SK-N-SH treated with all-trans-retinoic acid at 6 μM for 48 hours (cell line): Measurements from ENCODE around the gene KRT71.

Experiments used
- ATAC-seq: fragments of 200-7000 bp; cut with Tn5 transposase; 3 replicates; pipeline ENCODE4 v1.9.1; 2020; ENCODE audit warnings: mild to moderate bottlenecking, moderate library complexity
- BACH2 ChIP-seq: fragments of 250-450 bp; sonication (Bioruptor Pico); IDR thresholded peaks from 2 replicates; pipeline ENCODE4 v1.9.0; 2021; ENCODE audit warnings: mild to moderate bottlenecking, borderline replicate concordance
- CSDC2 ChIP-seq: fragments of 250-450 bp; sonication (Bioruptor Pico); IDR thresholded peaks from 2 replicates; pipeline ENCODE4 v1.5.0; 2020; ENCODE audit warnings: mild to moderate bottlenecking, moderate library complexity
- ISL1 ChIP-seq: fragments of 250-450 bp; sonication (Bioruptor Pico); IDR thresholded peaks from 2 replicates; pipeline ENCODE4 v2.1.2; 2022; ENCODE audit warnings: mild to moderate bottlenecking, moderate library complexity
- PPARA ChIP-seq: fragments of 250-450 bp; sonication (Bioruptor Pico); IDR thresholded peaks from 2 replicates; pipeline ENCODE4 v1.5.0; 2020; ENCODE audit warnings: mild to moderate bottlenecking, borderline replicate concordance
- RARB ChIP-seq: fragments of 250-450 bp; sonication (Bioruptor Pico); IDR thresholded peaks from 2 replicates; pipeline ENCODE4 v1.8.0; 2021; ENCODE audit warnings: mild to moderate bottlenecking, moderate library complexity
- SNAI2 ChIP-seq: fragments of 250-450 bp; sonication (Bioruptor Pico); IDR thresholded peaks from 2 replicates; pipeline ENCODE4 v1.5.0; 2020; ENCODE audit warnings: mild to moderate bottlenecking, moderate library complexity
- TCF4 ChIP-seq: fragments of 250-450 bp; sonication (Bioruptor Pico); IDR thresholded peaks from 2 replicates; pipeline ENCODE4 v1.8.0; 2021; ENCODE audit warnings: mild to moderate bottlenecking, moderate library complexity, borderline replicate concordance
- TOX ChIP-seq: fragments of 250-450 bp; sonication (Bioruptor Pico); IDR thresholded peaks from 2 replicates; pipeline ENCODE4 v1.8.0; 2021; ENCODE audit warnings: mild to moderate bottlenecking, moderate library complexity, borderline replicate concordance
- ZC3H10 ChIP-seq: fragments of 250-450 bp; sonication (Bioruptor Pico); IDR thresholded peaks from 2 replicates; pipeline ENCODE4 v1.5.1; 2021; ENCODE audit warnings: mild to moderate bottlenecking, moderate library complexity
- ZFP30 ChIP-seq: fragments of 450-650 bp; formaldehyde crosslinking; IDR thresholded peaks from 2 replicates; pipeline ENCODE4 v1.5.0; 2022; ENCODE audit warnings: mild to moderate bottlenecking, moderate library complexity
- ZNF565 ChIP-seq: fragments of 450-650 bp; formaldehyde crosslinking; conservative IDR thresholded peaks from 2 replicates; pipeline ENCODE4 v1.5.0; 2020; ENCODE audit warnings: low read depth, mild to moderate bottlenecking, moderate library complexity
- ZNF70 ChIP-seq: fragments of 450-650 bp; formaldehyde crosslinking; IDR thresholded peaks from 2 replicates; pipeline ENCODE4 v1.5.0; 2020; ENCODE audit warnings: mild to moderate bottlenecking, moderate library complexity
- TF ChIP-seq, protein P1 (sequence below): fragments of 250-450 bp; sonication (Bioruptor Pico); IDR thresholded peaks from 2 replicates; pipeline ENCODE4 v1.5.1; 2021; ENCODE audit warnings: mild to moderate bottlenecking, moderate library complexity
- TF ChIP-seq, protein P2 (sequence below): fragments of 250-450 bp; sonication (Bioruptor Pico); IDR thresholded peaks from 2 replicates; pipeline ENCODE4 v1.5.1; 2020; ENCODE audit warnings: low read depth, mild to moderate bottlenecking, moderate library complexity
- TF ChIP-seq, protein P3 (sequence below): fragments of 250-450 bp; sonication (Bioruptor Pico); IDR thresholded peaks from 2 replicates; pipeline ENCODE4 v1.5.0; 2020; ENCODE audit warnings: mild to moderate bottlenecking, moderate library complexity
- TF ChIP-seq, protein P4 (sequence below): fragments of 250-450 bp; sonication (Bioruptor Pico); IDR thresholded peaks from 2 replicates; pipeline ENCODE4 v1.8.0; 2020; ENCODE audit warnings: mild to moderate bottlenecking, moderate library complexity, borderline replicate concordance

KRT71 gene

DNA sequence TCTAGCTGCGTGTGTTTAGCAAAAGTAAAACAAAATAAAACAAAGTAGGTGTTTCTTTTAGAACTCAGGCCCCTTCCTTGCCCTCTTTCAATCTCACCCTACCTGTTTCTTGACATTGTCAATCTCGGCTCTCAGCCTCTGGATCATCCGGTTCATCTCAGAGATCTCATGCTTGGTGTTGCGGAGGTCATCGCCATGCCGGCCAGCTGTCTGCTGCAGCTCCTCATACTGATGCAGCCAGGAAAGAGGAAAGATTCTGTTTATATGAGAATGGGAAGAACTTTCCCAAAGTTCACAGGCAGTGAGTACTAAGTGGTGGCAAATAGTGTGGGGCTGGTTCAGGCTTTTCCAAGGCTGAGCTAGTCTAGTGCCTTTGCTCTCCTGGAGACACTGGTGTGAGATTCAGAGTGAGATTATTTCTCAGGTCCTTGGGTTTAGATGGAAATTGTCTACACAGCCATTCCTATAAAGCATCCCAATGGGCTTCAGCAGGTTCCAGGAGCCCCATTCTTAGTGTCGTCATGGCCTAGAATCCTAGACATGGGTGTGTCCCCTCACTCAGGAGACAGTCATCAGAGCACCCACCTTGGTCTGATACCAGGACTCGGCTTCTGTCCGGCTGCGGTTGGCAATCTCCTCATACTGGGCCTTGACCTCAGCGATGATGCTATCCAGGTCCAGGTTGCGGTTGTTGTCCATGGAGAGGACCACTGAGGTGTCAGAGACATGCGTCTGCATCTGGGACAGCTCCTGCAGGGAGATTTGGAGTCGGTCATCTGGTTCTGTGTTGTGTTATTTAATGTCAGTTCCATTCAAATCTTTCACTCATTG, 35.7 kb downstream of the KRT71 start:
- no peak for ATAC-seq
- TF ChIP-seq ZNF70 (CRISPR knock-in tag) (no peak), TOX (CRISPR knock-in tag) (no peak), ZC3H10 (no peak), ZNF565 (CRISPR knock-in tag) (no peak), ZFP30 (CRISPR knock-in tag) (no peak), TCF4 (CRISPR knock-in tag) (no peak), SNAI2 (CRISPR knock-in tag) (no peak)
- TF ChIP-seq, protein P1, sequence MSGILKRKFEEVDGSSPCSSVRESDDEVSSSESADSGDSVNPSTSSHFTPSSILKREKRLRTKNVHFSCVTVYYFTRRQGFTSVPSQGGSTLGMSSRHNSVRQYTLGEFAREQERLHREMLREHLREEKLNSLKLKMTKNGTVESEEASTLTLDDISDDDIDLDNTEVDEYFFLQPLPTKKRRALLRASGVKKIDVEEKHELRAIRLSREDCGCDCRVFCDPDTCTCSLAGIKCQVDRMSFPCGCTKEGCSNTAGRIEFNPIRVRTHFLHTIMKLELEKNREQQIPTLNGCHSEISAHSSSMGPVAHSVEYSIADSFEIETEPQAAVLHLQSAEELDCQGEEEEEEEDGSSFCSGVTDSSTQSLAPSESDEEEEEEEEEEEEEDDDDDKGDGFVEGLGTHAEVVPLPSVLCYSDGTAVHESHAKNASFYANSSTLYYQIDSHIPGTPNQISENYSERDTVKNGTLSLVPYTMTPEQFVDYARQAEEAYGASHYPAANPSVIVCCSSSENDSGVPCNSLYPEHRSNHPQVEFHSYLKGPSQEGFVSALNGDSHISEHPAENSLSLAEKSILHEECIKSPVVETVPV: no peak
- TF ChIP-seq, protein P2, sequence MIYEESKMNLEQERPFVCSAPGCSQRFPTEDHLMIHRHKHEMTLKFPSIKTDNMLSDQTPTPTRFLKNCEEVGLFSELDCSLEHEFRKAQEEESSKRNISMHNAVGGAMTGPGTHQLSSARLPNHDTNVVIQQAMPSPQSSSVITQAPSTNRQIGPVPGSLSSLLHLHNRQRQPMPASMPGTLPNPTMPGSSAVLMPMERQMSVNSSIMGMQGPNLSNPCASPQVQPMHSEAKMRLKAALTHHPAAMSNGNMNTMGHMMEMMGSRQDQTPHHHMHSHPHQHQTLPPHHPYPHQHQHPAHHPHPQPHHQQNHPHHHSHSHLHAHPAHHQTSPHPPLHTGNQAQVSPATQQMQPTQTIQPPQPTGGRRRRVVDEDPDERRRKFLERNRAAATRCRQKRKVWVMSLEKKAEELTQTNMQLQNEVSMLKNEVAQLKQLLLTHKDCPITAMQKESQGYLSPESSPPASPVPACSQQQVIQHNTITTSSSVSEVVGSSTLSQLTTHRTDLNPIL (CRISPR knock-in tag): no peak
- TF ChIP-seq, protein P3, sequence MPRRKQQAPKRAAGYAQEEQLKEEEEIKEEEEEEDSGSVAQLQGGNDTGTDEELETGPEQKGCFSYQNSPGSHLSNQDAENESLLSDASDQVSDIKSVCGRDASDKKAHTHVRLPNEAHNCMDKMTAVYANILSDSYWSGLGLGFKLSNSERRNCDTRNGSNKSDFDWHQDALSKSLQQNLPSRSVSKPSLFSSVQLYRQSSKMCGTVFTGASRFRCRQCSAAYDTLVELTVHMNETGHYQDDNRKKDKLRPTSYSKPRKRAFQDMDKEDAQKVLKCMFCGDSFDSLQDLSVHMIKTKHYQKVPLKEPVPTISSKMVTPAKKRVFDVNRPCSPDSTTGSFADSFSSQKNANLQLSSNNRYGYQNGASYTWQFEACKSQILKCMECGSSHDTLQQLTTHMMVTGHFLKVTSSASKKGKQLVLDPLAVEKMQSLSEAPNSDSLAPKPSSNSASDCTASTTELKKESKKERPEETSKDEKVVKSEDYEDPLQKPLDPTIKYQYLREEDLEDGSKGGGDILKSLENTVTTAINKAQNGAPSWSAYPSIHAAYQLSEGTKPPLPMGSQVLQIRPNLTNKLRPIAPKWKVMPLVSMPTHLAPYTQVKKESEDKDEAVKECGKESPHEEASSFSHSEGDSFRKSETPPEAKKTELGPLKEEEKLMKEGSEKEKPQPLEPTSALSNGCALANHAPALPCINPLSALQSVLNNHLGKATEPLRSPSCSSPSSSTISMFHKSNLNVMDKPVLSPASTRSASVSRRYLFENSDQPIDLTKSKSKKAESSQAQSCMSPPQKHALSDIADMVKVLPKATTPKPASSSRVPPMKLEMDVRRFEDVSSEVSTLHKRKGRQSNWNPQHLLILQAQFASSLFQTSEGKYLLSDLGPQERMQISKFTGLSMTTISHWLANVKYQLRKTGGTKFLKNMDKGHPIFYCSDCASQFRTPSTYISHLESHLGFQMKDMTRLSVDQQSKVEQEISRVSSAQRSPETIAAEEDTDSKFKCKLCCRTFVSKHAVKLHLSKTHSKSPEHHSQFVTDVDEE (CRISPR knock-in tag): no peak
- TF ChIP-seq, protein P4, sequence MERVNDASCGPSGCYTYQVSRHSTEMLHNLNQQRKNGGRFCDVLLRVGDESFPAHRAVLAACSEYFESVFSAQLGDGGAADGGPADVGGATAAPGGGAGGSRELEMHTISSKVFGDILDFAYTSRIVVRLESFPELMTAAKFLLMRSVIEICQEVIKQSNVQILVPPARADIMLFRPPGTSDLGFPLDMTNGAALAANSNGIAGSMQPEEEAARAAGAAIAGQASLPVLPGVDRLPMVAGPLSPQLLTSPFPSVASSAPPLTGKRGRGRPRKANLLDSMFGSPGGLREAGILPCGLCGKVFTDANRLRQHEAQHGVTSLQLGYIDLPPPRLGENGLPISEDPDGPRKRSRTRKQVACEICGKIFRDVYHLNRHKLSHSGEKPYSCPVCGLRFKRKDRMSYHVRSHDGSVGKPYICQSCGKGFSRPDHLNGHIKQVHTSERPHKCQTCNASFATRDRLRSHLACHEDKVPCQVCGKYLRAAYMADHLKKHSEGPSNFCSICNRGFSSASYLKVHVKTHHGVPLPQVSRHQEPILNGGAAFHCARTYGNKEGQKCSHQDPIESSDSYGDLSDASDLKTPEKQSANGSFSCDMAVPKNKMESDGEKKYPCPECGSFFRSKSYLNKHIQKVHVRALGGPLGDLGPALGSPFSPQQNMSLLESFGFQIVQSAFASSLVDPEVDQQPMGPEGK (CRISPR knock-in tag): no peak

DNA sequence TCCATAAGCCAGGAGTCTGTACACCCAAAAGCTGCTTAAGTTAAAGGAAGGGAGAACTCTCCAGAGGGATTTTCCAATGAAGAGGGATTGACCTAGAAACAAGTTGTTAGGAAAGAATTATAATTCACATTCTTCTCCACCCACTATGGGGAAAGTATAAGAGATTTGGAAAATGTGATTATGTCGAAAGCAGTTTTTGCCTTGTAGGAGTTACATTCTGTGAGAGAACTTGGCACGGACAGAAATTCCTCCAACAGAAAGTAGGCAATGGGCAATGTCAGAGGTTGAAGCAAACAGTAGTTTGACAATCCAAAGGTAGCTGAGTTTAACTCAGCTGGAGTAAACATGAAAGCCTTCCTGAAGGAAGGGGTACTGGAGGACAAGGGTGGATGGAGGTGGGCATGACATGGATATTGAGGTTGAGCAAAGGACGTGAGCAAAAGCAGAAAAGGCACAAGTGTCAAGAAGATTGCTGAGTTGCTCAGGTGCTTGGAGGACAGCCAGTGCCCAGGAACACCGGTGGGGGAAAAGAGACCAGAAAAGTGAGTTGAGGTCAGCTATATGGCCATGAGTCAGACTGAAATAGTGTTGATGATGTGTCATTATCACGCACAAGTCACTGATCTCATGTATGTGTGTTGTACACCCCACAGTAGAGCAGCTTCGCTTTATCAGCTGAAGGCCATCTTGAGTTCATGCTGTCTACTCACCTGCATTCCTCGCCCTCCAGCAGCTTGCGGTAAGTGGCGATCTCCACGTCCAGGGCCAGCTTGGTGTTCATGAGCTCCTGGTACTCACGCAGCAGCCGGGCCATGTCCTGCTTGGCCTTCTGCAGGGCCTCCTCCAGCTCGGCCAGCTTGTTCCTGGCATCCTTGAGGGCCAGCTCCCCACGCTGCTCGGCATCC, 36.8 kb downstream of the KRT71 start:
- ATAC-seq: no peak
- TF ChIP-seq ZC3H10 (no peak), PPARA (CRISPR knock-in tag) (no peak), BACH2 (CRISPR knock-in tag) (no peak), TCF4 (CRISPR knock-in tag) (no peak)
- TF ChIP-seq, protein P3 (CRISPR knock-in tag): no peak
- TF ChIP-seq, all 23 proteins: peak for 0

DNA sequence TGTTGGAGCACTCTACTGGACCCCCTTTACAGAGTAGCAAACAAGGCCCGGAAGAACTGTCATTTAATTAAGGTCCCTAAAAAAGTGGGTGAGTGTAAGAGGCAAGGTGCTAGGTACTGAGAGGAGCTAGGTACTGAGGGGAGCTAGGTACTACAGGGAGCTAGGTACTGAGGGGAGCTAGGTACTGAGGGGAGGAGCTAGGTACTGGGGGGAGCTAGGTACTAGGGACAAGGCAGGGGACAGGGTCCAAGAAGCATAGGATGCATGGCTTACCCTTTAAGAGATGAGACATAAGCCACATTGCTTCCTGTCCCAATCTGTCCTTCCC, 37.7 kb downstream of the KRT71 start:
- ATAC-seq: no peak
- TF ChIP-seq CSDC2 (CRISPR knock-in tag) (no peak), TOX (CRISPR knock-in tag) (no peak), ISL1 (CRISPR knock-in tag) (no peak), RARB (CRISPR knock-in tag) (no peak), ZNF565 (CRISPR knock-in tag) (no peak), BACH2 (CRISPR knock-in tag) (no peak)
- TF ChIP-seq, protein P3 (CRISPR knock-in tag): no peak
